Endothelial cell of umbilical vein (primary cell): ENCODE measurements around the gene PPFIA1. TPM values are rescaled to one million over a fixed set of nuclear protein-coding genes. Genes with fewer than 3 reads are reported as not detected.

Experiments
- BruUV-seq: library from RNA; stranded (reverse); fragments of 400-500 nt; replicated peaks from 2 replicates; lab custom pipeline; 2021; lab: Mats Ljungman, UMichigan
- CTCF ChIA-PET: fragments of 300-600, 350-600 bp; sonication (Branson Sonifier 250); formaldehyde crosslinking; loops from one replicate; lab custom pipeline; 2021; ENCODE audit warnings: antibody characterized with exemption, inconsistent platforms; lab: Charles Lee
- POLR2A ChIA-PET: fragments of 300-600, 350-600 bp; sonication (Branson Sonifier 250); formaldehyde crosslinking; loops from one replicate; lab custom pipeline; 2021; ENCODE audit warnings: antibody characterized with exemption, inconsistent platforms; lab: Charles Lee
- DNase-seq: peaks from one replicate; pipeline ENCODE4 v3.0.0-alpha.2; 2011; ENCODE audit warnings: low read depth, low spot score
- FAIRE-seq: peaks from 2 replicates; lab custom pipeline; 2011; peaks lifted over from hg19 to GRCh38; lab: Jason Lieb, UNC
- H2AFZ ChIP-seq: 2 replicates; pipeline ENCODE4 v1.6.0; 2012; ENCODE audit warnings: low read depth, low read length, control low read depth, inconsistent platforms
- H3K27ac ChIP-seq: 2 replicates; pipeline ENCODE4 v1.5.1; 2011; ENCODE audit warnings: low read depth, mild to moderate bottlenecking, control low read depth, low read length, moderate library complexity; ENCODE audit not compliant: insufficient read depth
- H3K27me3 ChIP-seq, 2 experiments: 2 replicates each; pipeline versions ENCODE4 v1.6.0 to v1.6.1; 2011; ENCODE audit warnings: low read length in 2 of 2, mixed read lengths in 1 of 2; ENCODE audit not compliant: control insufficient read depth in 2 of 2, insufficient read depth in 2 of 2
- H3K36me3 ChIP-seq, 2 experiments: 2 replicates in 1 of 2; 3 replicates in 1 of 2; pipeline ENCODE4 v1.5.1; 2011; ENCODE audit warnings: low read length in 2 of 2, mild to moderate bottlenecking in 1 of 2, moderate library complexity in 1 of 2; ENCODE audit not compliant: control insufficient read depth in 2 of 2, insufficient read depth in 2 of 2; ENCODE audit errors: extremely low read depth in 1 of 2
- H3K4me1 ChIP-seq: 3 replicates; pipeline ENCODE4 v1.5.1; 2011; ENCODE audit warnings: mild to moderate bottlenecking, low read length; ENCODE audit not compliant: control insufficient read depth, insufficient read depth; ENCODE audit errors: extremely low read depth
- H3K4me2 ChIP-seq: 2 replicates; pipeline ENCODE4 v1.6.1; 2011; ENCODE audit warnings: low read length, control low read depth, mixed read lengths; ENCODE audit not compliant: insufficient read depth
- H3K4me3 ChIP-seq, 3 experiments: fragments of 200-600 bp in 1 of 3; sonication (generic), shearing (Covaris generic) in 1 of 3; replicated peaks in 1 of 3; 2 replicates each; pipeline ENCODE4 v1.5.1; 2011 to 2016; ENCODE audit warnings: control low read depth in 3 of 3, low read length in 3 of 3, mild to moderate bottlenecking in 2 of 3, inconsistent platforms in 1 of 3, low read depth in 1 of 3, moderate library complexity in 1 of 3; ENCODE audit not compliant: insufficient read depth in 1 of 3
- H3K79me2 ChIP-seq: 2 replicates; pipeline ENCODE4 v1.6.0; 2012; ENCODE audit warnings: low read length, inconsistent platforms; ENCODE audit not compliant: control insufficient read depth, insufficient read depth
- H3K9ac ChIP-seq: replicated peaks from 2 replicates; pipeline ENCODE3; 2011; ENCODE audit warnings: low read length, control low read depth; ENCODE audit not compliant: insufficient read depth; ENCODE audit errors: extremely low read depth
- H3K9me1 ChIP-seq: replicated peaks from 3 replicates; pipeline ENCODE4 v1.6.0; 2011; ENCODE audit warnings: mild to moderate bottlenecking, low read length; ENCODE audit not compliant: control insufficient read depth, insufficient read depth; ENCODE audit errors: extremely low read depth
- H3K9me3 ChIP-seq: replicated peaks from 2 replicates; pipeline ENCODE4 v1.5.1; 2012; ENCODE audit warnings: low read length, inconsistent platforms; ENCODE audit not compliant: control insufficient read depth, insufficient read depth
- H4K20me1 ChIP-seq: replicated peaks from 2 replicates; pipeline ENCODE3; 2011; ENCODE audit warnings: mild to moderate bottlenecking, low read length; ENCODE audit not compliant: control insufficient read depth, insufficient read depth; ENCODE audit errors: extremely low read depth
- EZH2 ChIP-seq: IDR thresholded peaks from 2 replicates; pipeline ENCODE4 v1.6.1; 2012; ENCODE audit warnings: borderline replicate concordance, low read depth, mild to moderate bottlenecking, moderate library complexity, low read length, inconsistent platforms; ENCODE audit not compliant: severe bottlenecking
- FOS ChIP-seq: IDR thresholded peaks from 2 replicates; pipeline ENCODE4 v1.6.1; 2011; ENCODE audit warnings: mild to moderate bottlenecking, low read length, moderate library complexity, borderline replicate concordance; ENCODE audit not compliant: insufficient read depth
- GATA2 ChIP-seq: IDR thresholded peaks from 2 replicates; pipeline ENCODE4 v1.7.0; 2011; ENCODE audit warnings: low read depth, mild to moderate bottlenecking, moderate library complexity, mixed read lengths, low read length; ENCODE audit not compliant: insufficient read length, insufficient read depth
- JUN ChIP-seq: IDR thresholded peaks from 2 replicates; pipeline ENCODE4 v1.6.1; 2011; ENCODE audit warnings: borderline replicate concordance, low read depth; ENCODE audit not compliant: insufficient read length, insufficient read depth
- MYC ChIP-seq: IDR thresholded peaks from one replicate; pipeline ENCODE4 v1.6.1; 2011; ENCODE audit warnings: mild to moderate bottlenecking, low read depth, low read length
- POLR2A ChIP-seq: IDR thresholded peaks from 2 replicates; pipeline ENCODE4 v1.6.1; 2012; ENCODE audit warnings: low read depth, mild to moderate bottlenecking, control low read depth, low read length
- POLR2AphosphoS5 ChIP-seq: IDR thresholded peaks from 2 replicates; pipeline ENCODE4 v1.6.1; 2012; ENCODE audit warnings: low read depth, mild to moderate bottlenecking, control low read depth, low read length, moderate library complexity; ENCODE audit not compliant: insufficient read depth
- dilution Hi-C: fragments of 300-500 bp; cut with MboI; formaldehyde crosslinking; loops from one replicate; pipeline ENCODE4 v1.15.0; 2019; ENCODE audit warnings: low sequenced_read_pairs; ENCODE audit not compliant: extremely low pct_ligation_motif_present
- intact Hi-C: fragments of 100-400 bp; cut with micrococcal nuclease; formaldehyde crosslinking; loops from one replicate; pipeline ENCODE4 v1.10.0; 2022
- polyA plus RNA-seq, 4 experiments: library from polyadenylated mRNA; depleted of rRNA in 3 of 4; stranded (reverse) in 3 of 4; unstranded in 1 of 4; fragments of >200 nt; gene quantifications; 2 replicates each; pipeline versions ENCODE4 v1.2.1 to v1.2.3, GENCODE V29; 2011 to 2012; ENCODE audit warnings: missing spikeins in 1 of 4
- total RNA-seq: library from RNA; stranded (reverse); gene quantifications from 2 replicates; pipeline ENCODE4 v1.2.3, GENCODE V29; 2021
- TF ChIP-seq, protein P1 (sequence below), 2 donors: IDR thresholded peaks; 1 replicate in 1 of 2; 2 replicates in 1 of 2; pipeline ENCODE4 v1.5.1; 2011; ENCODE audit warnings: low read length in 2 of 2, mild to moderate bottlenecking in 2 of 2, moderate library complexity in 2 of 2, control low read depth in 1 of 2, inconsistent platforms in 1 of 2, low read depth in 1 of 2; ENCODE audit not compliant: insufficient read depth in 1 of 2; ENCODE audit errors: extremely low read depth in 1 of 2
- TF ChIP-seq, protein P2 (sequence below): IDR thresholded peaks from 2 replicates; pipeline ENCODE4 v1.6.1; 2011; ENCODE audit not compliant: insufficient read depth, insufficient read length

Gene PPFIA1
- total and polyA plus RNA-seq, 2 donors (not counting 3 experiments of a cell fraction or from before 2014, with no cell fraction given), result 44.3 to 60.9 TPM

DNA sequence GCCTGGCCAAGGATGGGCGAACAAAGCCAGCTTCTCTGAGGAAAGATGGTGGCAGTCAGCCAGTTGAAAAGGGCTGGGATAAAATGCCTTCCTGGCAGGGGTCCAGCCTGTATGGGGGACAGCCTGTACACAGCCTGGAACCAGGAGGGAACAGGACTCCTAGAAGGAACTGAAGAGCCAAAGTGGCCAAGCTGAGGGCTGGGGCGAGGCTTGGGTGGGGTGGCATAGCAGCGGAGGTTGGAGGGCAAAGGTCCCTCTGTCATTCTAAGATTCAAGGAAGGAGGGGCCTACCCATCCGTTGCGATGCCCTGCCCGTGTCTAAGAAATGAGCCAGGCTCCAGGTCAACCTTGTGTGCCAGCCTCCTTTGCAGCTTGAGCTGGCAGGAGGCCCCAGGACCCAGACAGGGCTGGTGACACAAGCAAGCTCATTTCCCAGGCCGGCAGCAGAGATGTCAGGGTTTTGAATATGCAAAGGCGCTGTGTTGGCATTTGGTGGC, 44.8 kb upstream of the PPFIA1 start:
- CTCF ChIA-PET, result interaction anchor here (0.9 to 2.1 kb wide), 3 partner anchors 9 to 46 kb away, joined by 3 to 6 read pairs (median 3); no protein-coding TSS in a partner anchor
- no peak for DNase-seq
- intact Hi-C loops (no loop called here), dilution Hi-C loops (no loop called here)
- H3K27ac ChIP-seq, result no peak overlapping the region
- TF ChIP-seq FOS (no peak), MYC (no peak), POLR2AphosphoS5 (no peak), EZH2 (no peak), POLR2A (no peak), JUN (no peak), GATA2 (no peak)
- TF ChIP-seq, protein P1, sequence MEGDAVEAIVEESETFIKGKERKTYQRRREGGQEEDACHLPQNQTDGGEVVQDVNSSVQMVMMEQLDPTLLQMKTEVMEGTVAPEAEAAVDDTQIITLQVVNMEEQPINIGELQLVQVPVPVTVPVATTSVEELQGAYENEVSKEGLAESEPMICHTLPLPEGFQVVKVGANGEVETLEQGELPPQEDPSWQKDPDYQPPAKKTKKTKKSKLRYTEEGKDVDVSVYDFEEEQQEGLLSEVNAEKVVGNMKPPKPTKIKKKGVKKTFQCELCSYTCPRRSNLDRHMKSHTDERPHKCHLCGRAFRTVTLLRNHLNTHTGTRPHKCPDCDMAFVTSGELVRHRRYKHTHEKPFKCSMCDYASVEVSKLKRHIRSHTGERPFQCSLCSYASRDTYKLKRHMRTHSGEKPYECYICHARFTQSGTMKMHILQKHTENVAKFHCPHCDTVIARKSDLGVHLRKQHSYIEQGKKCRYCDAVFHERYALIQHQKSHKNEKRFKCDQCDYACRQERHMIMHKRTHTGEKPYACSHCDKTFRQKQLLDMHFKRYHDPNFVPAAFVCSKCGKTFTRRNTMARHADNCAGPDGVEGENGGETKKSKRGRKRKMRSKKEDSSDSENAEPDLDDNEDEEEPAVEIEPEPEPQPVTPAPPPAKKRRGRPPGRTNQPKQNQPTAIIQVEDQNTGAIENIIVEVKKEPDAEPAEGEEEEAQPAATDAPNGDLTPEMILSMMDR (IDR thresholded peaks at IDR 0.05; ENCODE audit: extremely low read depth in 1 of 2, insufficient read depth in 1 of 2, low read depth in 1 of 2, low read length in 2 of 2), result no peak
- TF ChIP-seq, protein P2, sequence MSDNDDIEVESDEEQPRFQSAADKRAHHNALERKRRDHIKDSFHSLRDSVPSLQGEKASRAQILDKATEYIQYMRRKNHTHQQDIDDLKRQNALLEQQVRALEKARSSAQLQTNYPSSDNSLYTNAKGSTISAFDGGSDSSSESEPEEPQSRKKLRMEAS, result no peak
- no peaks in the 10 kb centered on the region for H3K79me2 ChIP-seq
- POLR2A ChIA-PET, result no interaction called here
- H2AFZ ChIP-seq, result no peak overlapping the region
- no peaks in the 10 kb centered on the region for H4K20me1 ChIP-seq
- no peak overlapping the region for H3K4me3 ChIP-seq
- H3K9me1 ChIP-seq, result no peaks in the 10 kb centered on the region
- H3K9me3 ChIP-seq, result no peaks in the 10 kb centered on the region
- H3K36me3 ChIP-seq, result no peaks in the 10 kb centered on the region
- H3K27me3 ChIP-seq, result peaks cover 0 to 3% of the 10 kb centered on the region in 2 experiments
- no peak for FAIRE-seq
- H3K4me1 ChIP-seq, result no peaks in the 10 kb centered on the region
- H3K4me2 ChIP-seq, result no peak overlapping the region
- no TSS peak for BruUV-seq
- no peak overlapping the region for H3K9ac ChIP-seq
